Activated naive CD4-positive, alpha-beta T cell treated with anti-CD3 and anti-CD28 coated beads, Interleukin-2, amount 10 ng/mL, durations not matched to agents 7 days and 5 days (primary cell): Measurements from ENCODE around the gene PHF21A.

Source experiments
- CTCF ChIA-PET: fragments of 350-600 bp; sonication (Branson Sonifier 250); formaldehyde crosslinking; loops from one replicate; lab custom pipeline; 2021; ENCODE audit warnings: antibody characterized with exemption; lab: Charles Lee
- DNase-seq: peaks from one replicate; pipeline ENCODE4 v3.0.0-alpha.2; 2020
- H3K27ac Mint-ChIP-seq: one replicate; pipeline ENCODE4 v1.8.0; 2021; ENCODE audit warnings: mild to moderate bottlenecking, moderate library complexity, mixed read lengths
- H3K27me3 Mint-ChIP-seq: one replicate; pipeline ENCODE4 v1.8.0; 2021; ENCODE audit warnings: mild to moderate bottlenecking, mixed read lengths
- H3K36me3 Mint-ChIP-seq: one replicate; pipeline ENCODE4 v1.8.0; 2021; ENCODE audit warnings: mixed read lengths
- H3K4me1 Mint-ChIP-seq: one replicate; pipeline ENCODE4 v1.8.0; 2021; ENCODE audit warnings: mixed read lengths
- H3K4me3 Mint-ChIP-seq: one replicate; pipeline ENCODE4 v1.8.0; 2021; ENCODE audit warnings: mild to moderate bottlenecking, moderate library complexity, mixed read lengths
- H3K9me3 Mint-ChIP-seq: one replicate; pipeline ENCODE4 v1.8.0; 2021; ENCODE audit warnings: mixed read lengths

The PHF21A gene

GRCh38 chr11:46116007-46116711, 5.1 kb downstream of the PHF21A start:
- peaks cover 61% of the 10 kb centered on the region for H3K4me1 Mint-ChIP-seq
- CTCF ChIA-PET, result interaction anchor here (0.7 to 3.6 kb wide), 8 partner anchors 10 to 251 kb away, joined by 3 to 16 read pairs (median 4); no protein-coding TSS in a partner anchor
- H3K27me3 Mint-ChIP-seq, result peaks cover 4% of the 10 kb centered on the region
- peaks cover 8% of the 10 kb centered on the region for H3K36me3 Mint-ChIP-seq
- H3K4me3 Mint-ChIP-seq, result peak overlapping the region; percentile 26
- DNase-seq, result no peak
- H3K27ac Mint-ChIP-seq, result peak overlapping the region; percentile 61
- H3K9me3 Mint-ChIP-seq, result no peaks in the 10 kb centered on the region

- H3K4me1 Mint-ChIP-seq, result peaks cover 60% of the 10 kb centered on the region
- no peak for DNase-seq
- no peak overlapping the region for H3K4me3 Mint-ChIP-seq
- H3K9me3 Mint-ChIP-seq, result no peaks in the 10 kb centered on the region
- CTCF ChIA-PET, result interaction anchor here (0.8 to 3.6 kb wide), 4 partner anchors 8 to 16 kb away, joined by 3 to 12 read pairs (median 4); no protein-coding TSS in a partner anchor
- H3K27me3 Mint-ChIP-seq, result no peaks in the 10 kb centered on the region
- H3K36me3 Mint-ChIP-seq, result peaks cover 8% of the 10 kb centered on the region
- peak overlapping the region; percentile 17 for H3K27ac Mint-ChIP-seq
Measured at GRCh38 chr11:46114961-46115360, 6.3 kb downstream of the PHF21A start.

- Mint-ChIP-seq H3K9me3 (no peaks in the 10 kb centered on the region), H3K27me3 (no peaks in the 10 kb centered on the region), H3K4me3 (no peak overlapping the region), H3K36me3 (peaks cover 7% of the 10 kb centered on the region), H3K4me1 (peaks cover 56% of the 10 kb centered on the region), H3K27ac (no peak overlapping the region)
- CTCF ChIA-PET, result interaction anchor here (0.6 to 0.9 kb wide), 2 partner anchors 11 to 108 kb away, joined by 3 read pairs; no protein-coding TSS in a partner anchor
- no peak for DNase-seq
Measured at GRCh38 chr11:46114378-46114777, 6.9 kb downstream of the PHF21A start.

- Mint-ChIP-seq H3K27me3 (no peaks in the 10 kb centered on the region), H3K4me3 (no peak overlapping the region), H3K27ac (no peak overlapping the region), H3K4me1 (peaks cover 43% of the 10 kb centered on the region), H3K9me3 (no peaks in the 10 kb centered on the region), H3K36me3 (peaks cover 3% of the 10 kb centered on the region)
- peak; percentile 36 for DNase-seq
- CTCF ChIA-PET, result interaction anchor here (0.7 to 0.8 kb wide), 2 partner anchors 10 to 135 kb away, joined by 3 read pairs; no protein-coding TSS in a partner anchor
Measured at GRCh38 chr11:46112961-46113607, 8.2 kb downstream of the PHF21A start.

- CTCF ChIA-PET, result interaction anchor here (0.7 kb wide), 1 partner anchor 192 kb away, joined by 3 read pairs; no protein-coding TSS in a partner anchor
- H3K4me3 Mint-ChIP-seq, result no peak overlapping the region
- H3K4me1 Mint-ChIP-seq, result peaks cover 10% of the 10 kb centered on the region
- peaks cover 2% of the 10 kb centered on the region for H3K36me3 Mint-ChIP-seq
- DNase-seq, result no peak
- H3K9me3 Mint-ChIP-seq, result no peaks in the 10 kb centered on the region
- no peaks in the 10 kb centered on the region for H3K27me3 Mint-ChIP-seq
- no peak overlapping the region for H3K27ac Mint-ChIP-seq
Measured at GRCh38 chr11:46108751-46109150, 12.5 kb downstream of the PHF21A start.

- Mint-ChIP-seq H3K9me3 (no peaks in the 10 kb centered on the region), H3K27ac (no peak overlapping the region), H3K4me1 (peaks cover 6% of the 10 kb centered on the region), H3K4me3 (no peak overlapping the region), H3K27me3 (no peaks in the 10 kb centered on the region), H3K36me3 (no peaks in the 10 kb centered on the region)
- CTCF ChIA-PET, result no interaction called here
- DNase-seq, result no peak
Measured at GRCh38 chr11:46107780-46108179, 13.5 kb downstream of the PHF21A start.

- no peak for DNase-seq
- H3K36me3 Mint-ChIP-seq, result no peaks in the 10 kb centered on the region
- H3K4me1 Mint-ChIP-seq, result peaks cover 5% of the 10 kb centered on the region
- H3K27me3 Mint-ChIP-seq, result no peaks in the 10 kb centered on the region
- H3K9me3 Mint-ChIP-seq, result no peaks in the 10 kb centered on the region
- H3K27ac Mint-ChIP-seq, result no peak overlapping the region
- H3K4me3 Mint-ChIP-seq, result no peak overlapping the region
- CTCF ChIA-PET, result interaction anchor here (1.2 kb wide), 1 partner anchor 10 kb away, joined by 4 read pairs; no protein-coding TSS in a partner anchor
Measured at GRCh38 chr11:46107408-46107718, 13.9 kb downstream of the PHF21A start.

GRCh38 chr11:46106530-46107407, 14.5 kb downstream of the PHF21A start:
- peaks cover 5% of the 10 kb centered on the region for H3K4me1 Mint-ChIP-seq
- H3K27me3 Mint-ChIP-seq, result no peaks in the 10 kb centered on the region
- no peaks in the 10 kb centered on the region for H3K36me3 Mint-ChIP-seq
- no peak overlapping the region for H3K4me3 Mint-ChIP-seq
- no peak for DNase-seq
- H3K9me3 Mint-ChIP-seq, result no peaks in the 10 kb centered on the region
- CTCF ChIA-PET, result interaction anchor here (0.9 to 1.2 kb wide), 2 partner anchors 9 to 11 kb away, joined by 4 read pairs; no protein-coding TSS in a partner anchor
- no peak overlapping the region for H3K27ac Mint-ChIP-seq

GRCh38 chr11:46105926-46106325, 15.3 kb downstream of the PHF21A start:
- DNase-seq, result no peak
- Mint-ChIP-seq H3K4me3 (no peak overlapping the region), H3K4me1 (peaks cover 9% of the 10 kb centered on the region), H3K9me3 (no peaks in the 10 kb centered on the region), H3K27ac (no peak overlapping the region), H3K27me3 (no peaks in the 10 kb centered on the region), H3K36me3 (no peaks in the 10 kb centered on the region)
- CTCF ChIA-PET, result interaction anchor here (0.9 to 1.2 kb wide), 2 partner anchors 10 to 12 kb away, joined by 4 read pairs; no protein-coding TSS in a partner anchor

GRCh38 chr11:46105134-46105628, 16.1 kb downstream of the PHF21A start:
- Mint-ChIP-seq H3K9me3 (no peaks in the 10 kb centered on the region), H3K4me1 (peaks cover 15% of the 10 kb centered on the region), H3K36me3 (no peaks in the 10 kb centered on the region), H3K27ac (no peak overlapping the region), H3K4me3 (no peak overlapping the region), H3K27me3 (no peaks in the 10 kb centered on the region)
- CTCF ChIA-PET, result interaction anchor here (1.1 to 2.0 kb wide), 4 partner anchors 10 to 29 kb away, joined by 3 to 8 read pairs (median 4); no protein-coding TSS in a partner anchor
- no peak for DNase-seq

GRCh38 chr11:46102843-46103242, 18.4 kb downstream of the PHF21A start:
- Mint-ChIP-seq H3K27ac (no peak overlapping the region), H3K36me3 (no peaks in the 10 kb centered on the region), H3K9me3 (no peaks in the 10 kb centered on the region), H3K4me3 (no peak overlapping the region), H3K4me1 (peaks cover 27% of the 10 kb centered on the region), H3K27me3 (no peaks in the 10 kb centered on the region)
- CTCF ChIA-PET, result interaction anchor here (0.9 to 1.3 kb wide), 3 partner anchors 10 to 22 kb away, joined by 3 read pairs; no protein-coding TSS in a partner anchor
- DNase-seq, result no peak

GRCh38 chr11:46100670-46101069, 20.6 kb downstream of the PHF21A start:
- Mint-ChIP-seq H3K36me3 (peaks cover 3% of the 10 kb centered on the region), H3K27ac (peak overlapping the region; percentile 54), H3K4me3 (peak overlapping the region; percentile 54), H3K9me3 (no peaks in the 10 kb centered on the region), H3K4me1 (peaks cover 27% of the 10 kb centered on the region), H3K27me3 (no peaks in the 10 kb centered on the region)
- CTCF ChIA-PET, result interaction anchor here (1.6 kb wide), 1 partner anchor 212 kb away, joined by 3 read pairs; no protein-coding TSS in a partner anchor
- no peak for DNase-seq

- Mint-ChIP-seq H3K9me3 (no peaks in the 10 kb centered on the region), H3K27ac (peak overlapping the region; percentile 76), H3K36me3 (peaks cover 3% of the 10 kb centered on the region), H3K4me3 (peak overlapping the region; percentile 54), H3K27me3 (no peaks in the 10 kb centered on the region), H3K4me1 (peaks cover 22% of the 10 kb centered on the region)
- CTCF ChIA-PET, result interaction anchor here (0.6 kb wide), 1 partner anchor 463 kb away, joined by 3 read pairs; no protein-coding TSS in a partner anchor
- DNase-seq, result no peak
Measured at GRCh38 chr11:46099963-46100316, 21.3 kb downstream of the PHF21A start.
